GM12865 (cell line): ENCODE results near the gene CENPO.

Experiments
- DNase-seq: peaks from one replicate; pipeline ENCODE4 v3.0.0; 2010; ENCODE audit warnings: low read depth
- H3K4me3 ChIP-seq: 2 replicates; pipeline ENCODE4 v1.5.1; 2011; ENCODE audit warnings: mild to moderate bottlenecking, low read depth, low read length, control low read depth
- TF ChIP-seq, protein P1 (sequence below): IDR thresholded peaks from 2 replicates; pipeline ENCODE4 v1.5.1; 2011; ENCODE audit warnings: low read length, control low read depth, low read depth, inconsistent platforms; ENCODE audit not compliant: insufficient read depth; ENCODE audit errors: missing control alignments

CENPO gene

GRCh38 chr2:24844023-24844685 lies 50.9 kb downstream of the CENPO start:
- TF ChIP-seq, protein P1, sequence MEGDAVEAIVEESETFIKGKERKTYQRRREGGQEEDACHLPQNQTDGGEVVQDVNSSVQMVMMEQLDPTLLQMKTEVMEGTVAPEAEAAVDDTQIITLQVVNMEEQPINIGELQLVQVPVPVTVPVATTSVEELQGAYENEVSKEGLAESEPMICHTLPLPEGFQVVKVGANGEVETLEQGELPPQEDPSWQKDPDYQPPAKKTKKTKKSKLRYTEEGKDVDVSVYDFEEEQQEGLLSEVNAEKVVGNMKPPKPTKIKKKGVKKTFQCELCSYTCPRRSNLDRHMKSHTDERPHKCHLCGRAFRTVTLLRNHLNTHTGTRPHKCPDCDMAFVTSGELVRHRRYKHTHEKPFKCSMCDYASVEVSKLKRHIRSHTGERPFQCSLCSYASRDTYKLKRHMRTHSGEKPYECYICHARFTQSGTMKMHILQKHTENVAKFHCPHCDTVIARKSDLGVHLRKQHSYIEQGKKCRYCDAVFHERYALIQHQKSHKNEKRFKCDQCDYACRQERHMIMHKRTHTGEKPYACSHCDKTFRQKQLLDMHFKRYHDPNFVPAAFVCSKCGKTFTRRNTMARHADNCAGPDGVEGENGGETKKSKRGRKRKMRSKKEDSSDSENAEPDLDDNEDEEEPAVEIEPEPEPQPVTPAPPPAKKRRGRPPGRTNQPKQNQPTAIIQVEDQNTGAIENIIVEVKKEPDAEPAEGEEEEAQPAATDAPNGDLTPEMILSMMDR = no peak
- no peak overlapping the region for H3K4me3 ChIP-seq
- DNase-seq = no peak

- TF ChIP-seq, protein P1 = no peak
- no peak for DNase-seq
- no peak overlapping the region for H3K4me3 ChIP-seq
Measured at GRCh38 chr2:24845691-24846090, 52.5 kb downstream of the CENPO start.

DNA sequence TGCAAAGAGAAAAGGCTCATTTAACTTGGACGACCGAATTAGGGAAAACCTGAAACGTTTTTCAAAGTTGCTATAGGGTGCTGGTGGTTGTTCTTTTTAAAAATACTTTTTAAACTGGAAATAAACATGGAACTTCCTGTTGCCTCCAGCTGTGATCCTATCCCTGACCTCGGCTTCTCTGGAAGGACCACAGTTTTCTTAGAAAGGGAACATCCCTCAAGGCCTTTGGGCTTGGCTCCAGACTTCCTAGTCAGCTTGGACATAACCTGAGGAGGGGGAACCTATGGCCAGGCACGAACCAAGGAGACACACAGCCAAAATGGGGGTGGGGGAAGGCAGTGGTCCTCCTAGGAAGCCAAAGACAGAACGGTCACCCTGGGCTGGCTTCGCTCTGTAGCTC lies 57.7 kb downstream of the CENPO start:
- TF ChIP-seq, protein P1 = no peak
- DNase-seq = no peak
- H3K4me3 ChIP-seq = no peak overlapping the region

- TF ChIP-seq, protein P1 = no peak
- H3K4me3 ChIP-seq = no peak overlapping the region
- DNase-seq = no peak
Measured at GRCh38 chr2:24852026-24852425, 58.8 kb downstream of the CENPO start.

- TF ChIP-seq, protein P1 = no peak
- DNase-seq = no peak
- H3K4me3 ChIP-seq = no peak overlapping the region
Measured at GRCh38 chr2:24852431-24853020, 59.3 kb downstream of the CENPO start.

DNA sequence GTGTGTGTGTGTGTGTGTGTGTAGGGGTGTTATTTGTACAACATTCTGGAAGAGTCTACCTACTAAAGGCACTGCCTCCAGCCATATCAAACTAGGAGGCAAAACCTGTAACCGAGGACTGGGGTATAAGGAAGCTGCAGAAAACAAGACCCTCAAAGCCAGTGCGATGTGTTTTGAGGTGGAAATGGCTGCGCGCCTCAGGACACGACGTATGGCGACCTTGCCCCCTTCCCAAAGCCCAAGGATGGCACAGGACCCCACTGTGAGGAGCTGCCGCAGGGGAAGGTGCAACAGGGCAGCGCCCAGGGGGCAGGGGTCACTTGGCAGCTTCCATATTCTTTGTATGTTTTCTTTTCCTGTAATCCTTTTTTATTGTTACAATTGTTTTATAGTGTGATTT lies 59.8 kb downstream of the CENPO start:
- TF ChIP-seq, protein P1 = no peak
- H3K4me3 ChIP-seq = no peak overlapping the region

DNA sequence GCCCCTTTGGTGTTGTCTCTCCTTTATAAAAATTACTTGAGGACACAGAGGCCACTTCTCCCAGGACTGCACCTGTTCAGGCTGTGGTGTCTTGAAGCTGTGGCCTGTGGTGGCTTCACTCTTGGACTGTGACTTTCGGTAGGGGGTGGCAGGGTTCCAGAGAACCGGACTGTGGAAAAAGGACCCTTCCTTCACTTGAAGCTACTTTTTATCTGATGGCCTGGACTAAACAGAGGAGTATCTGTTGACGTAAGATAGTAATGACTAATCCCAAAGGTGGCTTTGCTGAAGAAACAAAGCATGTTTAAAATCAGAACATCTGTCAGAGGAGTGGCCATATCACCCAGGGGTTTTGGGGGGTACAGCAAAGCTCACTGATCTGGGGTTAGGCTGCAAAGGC lies 60.8 kb downstream of the CENPO start:
- DNase-seq = no peak
- TF ChIP-seq, protein P1 = no peak
- H3K4me3 ChIP-seq = no peak overlapping the region

More for the DNA sequence above, 59.8 kb downstream of the CENPO start:
- no peak for DNase-seq
